Measurements from ENCODE around the gene CXCL8.

GRCh38 chr4:73731968-73732610 is 8.3 kb upstream of the CXCL8 start:
- TF ChIP-seq EZH2 (IDR thresholded peaks at IDR 0.05; ENCODE audit: insufficient read depth, poor library complexity, severe bottlenecking): no peak
- TF ChIP-seq EZH2phosphoT487 (IDR thresholded peaks at IDR 0.05; ENCODE audit: insufficient read depth, low read depth): no peak

Data from GM23248 (cell line).